GM12891 (cell line): ENCODE results near the gene LMO1.

Experiments used
- PAX5 ChIP-seq: IDR thresholded peaks from 2 replicates; pipeline ENCODE4 v1.6.1; 2011; ENCODE audit warnings: low read length, moderate library complexity, mild to moderate bottlenecking; ENCODE audit not compliant: insufficient read depth, severe bottlenecking
- POLR2A ChIP-seq: IDR thresholded peaks from 2 replicates; pipeline ENCODE4 v1.6.1; 2011; ENCODE audit warnings: low read depth, low read length, control low read depth
- POLR2AphosphoS5 ChIP-seq: IDR thresholded peaks from 2 replicates; pipeline ENCODE4 v1.6.1; 2011; ENCODE audit warnings: low read depth, low read length, control low read depth
- SPI1 ChIP-seq: IDR thresholded peaks from 2 replicates; pipeline ENCODE4 v1.6.1; 2011; ENCODE audit warnings: low read depth, low read length, control low read depth
- TAF1 ChIP-seq: IDR thresholded peaks from 2 replicates; pipeline ENCODE4 v1.6.1; 2011; ENCODE audit warnings: low read depth, low read length, control low read depth

GRCh38 chr11:8217136-8217535 lies 46.5 kb downstream of the LMO1 start:
- TF ChIP-seq POLR2AphosphoS5 (no peak), POLR2A (no peak), TAF1 (no peak), SPI1 (no peak), PAX5 (no peak)
